22Rv1 (cell line): Measurements from ENCODE around the gene NFATC4.

Experiments used
- CTCF ChIP-seq: fragments of 450-650 bp; IDR thresholded peaks from 2 replicates; pipeline ENCODE4 v1.5.1; 2017; ENCODE audit warnings: mild to moderate bottlenecking
- ZFX ChIP-seq: fragments of 450-650 bp; IDR thresholded peaks from 2 replicates; pipeline ENCODE4 v1.6.1; 2017; ENCODE audit warnings: antibody characterized with exemption, borderline replicate concordance

- TF ChIP-seq CTCF (no peak), ZFX (no peak)
These were observed 2.1 kb downstream of the NFATC4 start for GRCh38 chr14:24369907-24370687.
